SK-N-SH (cell line): ENCODE data around the gene BOC. TPM values are rescaled to one million over a fixed set of nuclear protein-coding genes. Genes with fewer than 3 reads are reported as not detected.

ENCODE experiments used
- CTCF ChIA-PET: fragments of 300-600, 350-600 bp; formaldehyde crosslinking; extraction: SDS; loops from one replicate; lab custom pipeline; 2021; lab: Yijun Ruan, JAX
- POLR2A ChIA-PET: fragments of 350-600 bp; sonication (Branson Sonifier 250); formaldehyde crosslinking; extraction: SDS; loops from one replicate; lab custom pipeline; 2020; ENCODE audit warnings: antibody characterized with exemption, inconsistent platforms; lab: Yijun Ruan, JAX
- DNase-seq: peaks from one replicate; pipeline ENCODE4 v3.0.0; 2012
- H2AFZ ChIP-seq: fragments of 200-600 bp; sonication (generic); 2 replicates; pipeline ENCODE4 v1.8.1; 2016; ENCODE audit warnings: antibody characterized with exemption, mild to moderate bottlenecking, low read depth
- H3F3A ChIP-seq: fragments of 200-600 bp; sonication (generic); replicated peaks from 2 replicates; pipeline ENCODE3; 2016; ENCODE audit warnings: antibody characterized with exemption, mild to moderate bottlenecking; ENCODE audit not compliant: insufficient read depth
- H3K27ac ChIP-seq, 2 experiments: fragments of 200-500 bp in 1 of 2; fragments of 200-600 bp in 1 of 2; sonication (Bioruptor generic) in 1 of 2; sonication (generic), shearing (Covaris generic) in 1 of 2; 2 replicates each; pipeline versions ENCODE4 v1.5.1 to v1.6.1; 2014 to 2016; ENCODE audit warnings: low read depth in 2 of 2, inconsistent platforms in 1 of 2, low read length in 1 of 2, mild to moderate bottlenecking in 1 of 2, mixed read lengths in 1 of 2
- H3K27me3 ChIP-seq: fragments of 200-600 bp; sonication (generic), shearing (Covaris generic); 2 replicates; pipeline ENCODE4 v1.6.1; 2016; ENCODE audit warnings: mixed run types; ENCODE audit not compliant: insufficient read depth
- H3K36me3 ChIP-seq, 2 experiments: fragments of 200-500 bp in 1 of 2; fragments of 200-600 bp in 1 of 2; sonication (Bioruptor generic) in 1 of 2; sonication (generic) in 1 of 2; replicated peaks in 1 of 2; 2 replicates each; pipeline versions ENCODE3 to v1.5.1; 2014 to 2016; ENCODE audit warnings: low read length in 1 of 2, mild to moderate bottlenecking in 1 of 2; ENCODE audit not compliant: insufficient read depth in 2 of 2, control insufficient read depth in 1 of 2
- H3K4me1 ChIP-seq, 2 experiments: fragments of 200-500 bp in 1 of 2; fragments of 200-600 bp in 1 of 2; sonication (Bioruptor generic) in 1 of 2; sonication (generic), shearing (Covaris generic) in 1 of 2; 2 replicates each; pipeline versions ENCODE4 v1.5.1 to v1.6.1; 2014 to 2016; ENCODE audit warnings: low read depth in 1 of 2, low read length in 1 of 2, mixed run types in 1 of 2; ENCODE audit not compliant: insufficient read depth in 2 of 2, control insufficient read depth in 1 of 2
- H3K4me2 ChIP-seq: fragments of 200-600 bp; sonication (generic), shearing (Covaris generic); 2 replicates; pipeline ENCODE4 v1.6.1; 2017; ENCODE audit warnings: mixed run types
- H3K4me3 ChIP-seq, 2 experiments: fragments of 200-500 bp in 1 of 2; fragments of 200-600 bp in 1 of 2; sonication (Bioruptor generic) in 1 of 2; sonication (generic), shearing (Covaris generic) in 1 of 2; 2 replicates each; pipeline versions ENCODE4 v1.5.1 to v1.8.1; 2014 to 2016; ENCODE audit warnings: low read depth in 2 of 2, inconsistent platforms in 1 of 2, low read length in 1 of 2, mild to moderate bottlenecking in 1 of 2, mixed read lengths in 1 of 2, moderate library complexity in 1 of 2
- H3K79me2 ChIP-seq: fragments of 200-600 bp; sonication (generic); 2 replicates; pipeline ENCODE4 v1.8.1; 2017; ENCODE audit warnings: mild to moderate bottlenecking; ENCODE audit not compliant: insufficient read depth
- H3K9ac ChIP-seq: fragments of 200-600 bp; sonication (generic); 2 replicates; pipeline ENCODE4 v1.6.1; 2017; ENCODE audit warnings: mixed run types
- H3K9me2 ChIP-seq: fragments of 200-600 bp; sonication (generic); 2 replicates; pipeline ENCODE4 v1.6.1; 2017; ENCODE audit warnings: mixed run types
- H3K9me3 ChIP-seq: fragments of 200-600 bp; sonication (generic); 2 replicates; pipeline ENCODE4 v1.6.1; 2017; ENCODE audit warnings: mixed run types, mild to moderate bottlenecking, moderate library complexity
- H4K20me1 ChIP-seq: fragments of 200-600 bp; sonication (generic); 2 replicates; pipeline ENCODE4 v1.6.1; 2017; ENCODE audit warnings: mild to moderate bottlenecking, mixed run types; ENCODE audit not compliant: insufficient read depth
- CHD2 ChIP-seq: fragments of 150-350 bp; IDR thresholded peaks from 2 replicates; pipeline ENCODE4 v1.6.1; 2018; ENCODE audit warnings: low read length; ENCODE audit not compliant: partially characterized antibody
- EP300 ChIP-seq, 2 experiments: IDR thresholded peaks; 2 replicates each; pipeline versions ENCODE4 v1.4.0 to v1.6.1; 2012; ENCODE audit warnings: borderline replicate concordance in 1 of 2, low read depth in 1 of 2, low read length in 1 of 2
- EZH2phosphoT487 ChIP-seq: fragments of 200-600 bp; sonication (generic); IDR thresholded peaks from 2 replicates; pipeline ENCODE4 v1.6.1; 2017; ENCODE audit warnings: low read depth, mixed run types, mild to moderate bottlenecking, antibody characterized with exemption, moderate library complexity, borderline replicate concordance
- FOXJ3 ChIP-seq: sonication (generic); formaldehyde crosslinking; IDR thresholded peaks from 2 replicates; pipeline ENCODE4 v1.5.1; 2020; ENCODE audit warnings: mild to moderate bottlenecking, missing genetic modification reagents
- GATA2 ChIP-seq: sonication (generic); formaldehyde crosslinking; IDR thresholded peaks from 2 replicates; pipeline ENCODE4 v1.5.0; 2020; ENCODE audit warnings: mild to moderate bottlenecking, missing genetic modification reagents
- JUND ChIP-seq: IDR thresholded peaks from 2 replicates; pipeline ENCODE4 v1.4.0; 2012
- MEF2A ChIP-seq: IDR thresholded peaks from 2 replicates; pipeline ENCODE4 v1.4.0; 2012; ENCODE audit warnings: low read depth, borderline replicate concordance
- MXI1 ChIP-seq: IDR thresholded peaks from 2 replicates; pipeline ENCODE4 v1.6.1; 2012; ENCODE audit warnings: mild to moderate bottlenecking, low read depth, low read length, improper control_type of control experiment
- NFIC ChIP-seq: IDR thresholded peaks from 2 replicates; pipeline ENCODE4 v1.4.0; 2012; ENCODE audit warnings: borderline replicate concordance
- POLR2AphosphoS5 ChIP-seq: IDR thresholded peaks from 2 replicates; pipeline ENCODE4 v1.6.1; 2012; ENCODE audit warnings: low read depth, low read length
- RCOR1 ChIP-seq: fragments of 150-350 bp; IDR thresholded peaks from 2 replicates; pipeline ENCODE4 v1.6.1; 2017; ENCODE audit warnings: antibody characterized with exemption, low read length
- REST ChIP-seq: IDR thresholded peaks from 2 replicates; pipeline ENCODE4 v1.6.1; 2012; ENCODE audit warnings: mild to moderate bottlenecking, low read depth, low read length, moderate library complexity
- TAF1 ChIP-seq: IDR thresholded peaks from 2 replicates; pipeline ENCODE4 v1.6.1; 2012; ENCODE audit warnings: low read depth, mild to moderate bottlenecking, low read length, moderate library complexity, borderline replicate concordance
- TCF12 ChIP-seq: IDR thresholded peaks from 2 replicates; pipeline ENCODE4 v1.4.0; 2012
- TEAD4 ChIP-seq: IDR thresholded peaks from 2 replicates; pipeline ENCODE4 v1.4.0; 2012; ENCODE audit warnings: mild to moderate bottlenecking, borderline replicate concordance; ENCODE audit not compliant: insufficient read depth
- WGBS: methylation state at CpG from one replicate; pipeline ENCODE4 v1.1.6; 2017; ENCODE audit warnings: low lambda C conversion rate; 5-methylcytosine and 5-hydroxymethylcytosine counted together
- polyA plus RNA-seq, 3 experiments: library from polyadenylated mRNA; depleted of rRNA; stranded (reverse); fragments of >200 nt; gene quantifications; 2 replicates each; pipeline ENCODE4 v1.2.3, GENCODE V29; 2012
- TF ChIP-seq, protein P1 (sequence below): fragments of 200-600 bp; sonication (generic); IDR thresholded peaks from 2 replicates; pipeline ENCODE4 v1.6.1; 2017; ENCODE audit warnings: antibody characterized with exemption, mild to moderate bottlenecking, moderate library complexity

Gene BOC
- polyA plus RNA-seq, 1 of the 3 experiments (the other 2 are of a cell fraction): 6.6 TPM

DNA sequence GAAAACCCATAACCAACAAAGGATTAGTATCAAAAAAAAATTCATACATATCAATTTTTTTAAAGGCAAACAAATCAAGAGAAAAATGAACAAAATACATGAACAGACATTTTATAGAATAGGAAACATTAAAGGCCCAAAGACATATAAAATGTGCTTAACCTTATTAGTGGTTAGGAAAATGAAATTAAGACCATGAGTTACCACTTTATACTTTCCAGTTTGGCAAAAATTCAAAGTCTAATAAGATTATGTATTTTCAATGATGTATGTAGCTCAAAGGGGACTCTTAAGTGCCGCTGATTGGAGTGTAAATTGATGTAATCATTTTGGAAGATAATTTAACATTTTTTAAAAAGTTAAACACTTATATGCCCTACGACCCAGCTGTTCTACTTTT lies 89.2 kb downstream of the BOC start:
- CTCF ChIA-PET: interaction anchor here (1.1 to 6.1 kb wide), 2 partner anchors 12 to 25 kb away, joined by 3 to 38 read pairs; no protein-coding TSS in a partner anchor
- POLR2A ChIA-PET: no interaction called here
- no peak overlapping the region for H3K4me3 ChIP-seq

More for the DNA sequence above, 89.2 kb downstream of the BOC start:
- Histone ChIP-seq H3K4me1 (peaks cover 0 to 15% of the 10 kb centered on the region in 2 experiments; a peak in 2 of 4 replicates), H2AFZ (no peak overlapping the region), H3K27ac (peak overlapping the region in 1 of 2 experiments; percentile 60; a peak in 2 of 4 replicates), H3F3A (peaks cover 4% of the 10 kb centered on the region), H3K4me2 (no peak overlapping the region), H3K9me2 (no peaks in the 10 kb centered on the region), H3K9me3 (no peaks in the 10 kb centered on the region), H3K79me2 (no peaks in the 10 kb centered on the region), H3K9ac (no peak overlapping the region), H3K27me3 (no peaks in the 10 kb centered on the region), H4K20me1 (no peaks in the 10 kb centered on the region), H3K36me3 (peaks cover 0 to 9% of the 10 kb centered on the region in 2 experiments)
- DNase-seq: no peak
- 21% methylated on average over 2 of the region's 2 CpGs for WGBS
- peak; percentile 76 for TF ChIP-seq RCOR1
- TF ChIP-seq NFIC: peak; percentile 39; the same call in 1 of the 2 replicates
- no peak for TF ChIP-seq JUND
- TF ChIP-seq, protein P1, sequence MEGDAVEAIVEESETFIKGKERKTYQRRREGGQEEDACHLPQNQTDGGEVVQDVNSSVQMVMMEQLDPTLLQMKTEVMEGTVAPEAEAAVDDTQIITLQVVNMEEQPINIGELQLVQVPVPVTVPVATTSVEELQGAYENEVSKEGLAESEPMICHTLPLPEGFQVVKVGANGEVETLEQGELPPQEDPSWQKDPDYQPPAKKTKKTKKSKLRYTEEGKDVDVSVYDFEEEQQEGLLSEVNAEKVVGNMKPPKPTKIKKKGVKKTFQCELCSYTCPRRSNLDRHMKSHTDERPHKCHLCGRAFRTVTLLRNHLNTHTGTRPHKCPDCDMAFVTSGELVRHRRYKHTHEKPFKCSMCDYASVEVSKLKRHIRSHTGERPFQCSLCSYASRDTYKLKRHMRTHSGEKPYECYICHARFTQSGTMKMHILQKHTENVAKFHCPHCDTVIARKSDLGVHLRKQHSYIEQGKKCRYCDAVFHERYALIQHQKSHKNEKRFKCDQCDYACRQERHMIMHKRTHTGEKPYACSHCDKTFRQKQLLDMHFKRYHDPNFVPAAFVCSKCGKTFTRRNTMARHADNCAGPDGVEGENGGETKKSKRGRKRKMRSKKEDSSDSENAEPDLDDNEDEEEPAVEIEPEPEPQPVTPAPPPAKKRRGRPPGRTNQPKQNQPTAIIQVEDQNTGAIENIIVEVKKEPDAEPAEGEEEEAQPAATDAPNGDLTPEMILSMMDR: no peak
- TF ChIP-seq TCF12: 0 out of 2 replicates have a peak, but pooled peaks have one; percentile 16
- no peak for TF ChIP-seq EZH2phosphoT487
- TF ChIP-seq TAF1: no peak
- 0 out of 2 replicates have a peak, but pooled peaks have one; percentile 15 for TF ChIP-seq POLR2AphosphoS5
- TF ChIP-seq CHD2: peak; percentile 66
- TF ChIP-seq FOXJ3: peak; percentile 50; the same call in 1 of the 2 replicates
- peak; percentile 28; the same call in 1 of the 2 replicates for TF ChIP-seq MXI1
- peak; percentile 58; the same call in 1 of the 2 replicates for TF ChIP-seq GATA2 (CRISPR knock-in tag)
- TF ChIP-seq MEF2A: no peak
- peak; percentile 62; the same call in 1 of the 2 replicates for TF ChIP-seq TEAD4
- TF ChIP-seq EP300 (IDR thresholded peaks at IDR 0.05; ENCODE audit: borderline replicate concordance in 1 of 2, low read depth in 1 of 2, low read length in 1 of 2): peak in 1 of 2 experiments; percentile 92; a peak in 2 of 4 replicates
- no peak for TF ChIP-seq REST
